GM18519 (cell line): ENCODE results near the gene GCNT1.
"Not testable (repeated sequence)": the region's sequence is repeated elsewhere in the genome, so short reads cannot be mapped to it uniquely, and the experiment has no call there.

Experiments
- ATAC-seq: cut with Tn5 transposase; IDR thresholded peaks from one replicate; pipeline ENCODE4 v1.9.1; 2021; ENCODE audit warnings: mild to moderate bottlenecking, moderate library complexity; ENCODE audit not compliant: unreplicated experiment, low FRiP score

GCNT1 gene

DNA sequence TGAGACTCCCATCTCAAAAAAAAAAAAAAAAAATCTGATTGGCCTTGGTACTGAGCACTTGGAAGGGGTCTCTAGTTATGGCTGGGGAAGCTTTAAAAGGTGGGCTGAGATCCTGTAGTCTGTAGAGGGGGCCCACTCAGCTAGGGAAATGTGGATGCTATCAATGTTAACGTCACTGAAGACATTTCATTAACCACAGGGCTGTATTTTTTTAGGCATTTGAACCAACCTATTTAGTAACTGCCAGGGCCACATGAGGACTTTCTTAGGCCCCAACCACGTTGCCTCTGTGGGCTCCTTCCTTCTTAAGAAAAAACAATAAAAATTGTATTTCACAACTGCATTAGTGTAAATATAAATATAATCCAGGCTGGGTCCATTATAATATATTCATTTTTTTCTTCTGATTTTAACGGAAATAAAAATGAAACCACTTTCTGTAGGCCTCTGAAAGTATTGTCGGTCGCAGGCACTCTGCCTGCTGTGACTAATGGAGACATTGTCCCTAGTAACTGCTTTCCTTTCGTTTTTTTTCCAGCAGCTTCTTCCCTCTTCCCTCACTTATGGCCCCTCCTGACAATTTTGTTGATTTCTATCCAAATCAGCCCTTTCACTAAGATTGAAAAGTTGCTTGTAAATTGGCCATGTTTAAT is 71.6 kb downstream of the GCNT1 start:
- ATAC-seq: no peak

DNA sequence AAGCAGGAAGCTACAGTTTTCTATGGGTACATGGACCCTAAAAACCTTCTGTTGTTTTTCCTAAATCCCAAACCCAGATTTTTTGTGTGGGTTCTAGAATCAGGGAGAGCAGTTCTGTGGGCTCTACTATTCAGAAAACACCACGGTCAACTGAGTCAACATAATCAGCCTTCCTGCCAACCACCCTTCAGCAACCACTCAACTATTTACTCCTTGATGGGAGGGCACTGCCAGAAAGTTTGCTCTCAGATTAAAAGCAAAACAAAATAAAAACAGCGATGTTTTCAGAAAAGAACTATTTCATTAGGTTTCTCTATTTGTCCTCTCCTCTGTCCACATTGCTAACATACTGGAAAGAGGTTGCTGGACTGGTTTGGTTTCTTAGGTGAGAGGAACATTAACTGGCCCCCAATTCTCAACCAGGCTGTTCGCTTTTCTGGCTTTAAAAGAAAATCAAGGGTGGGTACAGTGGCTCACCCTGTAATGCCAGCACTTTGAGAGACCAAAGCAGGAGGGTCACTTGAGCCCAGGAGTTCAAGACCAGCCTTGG is 72.3 kb downstream of the GCNT1 start:
- no peak for ATAC-seq

DNA sequence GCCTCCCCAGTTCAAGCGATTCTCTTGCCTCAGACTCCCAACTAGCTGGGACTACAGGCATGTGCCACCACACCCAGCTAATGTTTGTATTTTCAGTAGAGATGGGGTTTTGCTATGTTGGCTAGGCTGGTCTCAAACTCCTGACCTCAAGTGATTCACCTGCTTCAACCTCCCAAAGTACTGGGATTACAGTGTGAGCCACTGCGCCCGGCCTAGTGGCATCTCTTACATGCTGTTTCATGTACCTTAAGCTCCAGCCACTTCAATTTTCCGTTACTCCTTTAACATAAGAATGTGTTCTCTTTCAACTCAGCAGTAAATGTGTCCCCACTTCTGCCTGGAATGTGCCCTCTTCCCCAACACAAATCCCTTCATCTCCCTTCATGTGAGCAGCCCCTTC is 73.9 kb downstream of the GCNT1 start:
- ATAC-seq: not testable (repeated sequence)

DNA sequence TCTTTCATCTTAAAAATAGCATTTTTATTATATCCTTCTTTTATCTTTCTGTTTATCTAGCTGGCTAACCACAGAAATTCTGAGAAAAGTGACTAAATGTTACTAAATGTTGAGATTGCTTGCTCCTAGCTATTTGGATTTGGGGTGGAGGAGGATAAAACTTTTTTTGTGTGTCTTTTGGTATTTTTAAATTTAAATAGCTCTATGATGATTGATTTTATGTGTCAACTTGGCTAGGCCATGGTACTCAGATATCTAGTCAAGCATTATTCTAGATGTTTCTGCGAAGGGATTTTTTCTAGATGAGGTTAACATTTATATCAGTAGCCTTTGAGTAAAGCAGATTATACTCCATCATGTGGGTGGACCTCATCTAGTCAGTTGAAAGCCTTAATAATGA is 75.0 kb downstream of the GCNT1 start:
- ATAC-seq: no peak

GRCh38 chr9:76537150-76537646 is 78.2 kb downstream of the GCNT1 start:
- ATAC-seq: no peak

- no peak for ATAC-seq
These were observed 80.2 kb downstream of the GCNT1 start for GRCh38 chr9:76539180-76539579.

- ATAC-seq: no peak
These were observed 83.4 kb downstream of the GCNT1 start for GRCh38 chr9:76542360-76542759.

- ATAC-seq: no peak
These were observed 86.2 kb downstream of the GCNT1 start for GRCh38 chr9:76545191-76545590.

DNA sequence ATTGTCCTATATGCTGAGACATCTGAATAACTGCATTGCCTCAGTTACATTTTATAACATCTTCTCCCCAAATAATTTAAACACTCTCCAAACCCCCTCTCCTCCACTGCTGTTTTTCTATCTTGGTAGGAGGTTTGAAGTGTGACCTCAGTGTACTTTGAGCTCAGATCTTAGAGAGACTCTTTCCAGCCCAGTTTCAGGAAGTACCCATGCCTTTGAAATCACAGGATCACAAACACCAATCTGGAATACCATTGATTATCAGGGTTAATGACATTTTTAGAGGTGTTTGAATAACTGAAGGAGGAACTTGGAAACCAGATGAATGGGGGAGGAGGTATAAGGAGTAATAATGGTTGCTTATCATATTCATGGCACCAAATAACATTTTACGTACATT is 93.2 kb downstream of the GCNT1 start:
- no peak for ATAC-seq

GRCh38 chr9:76552751-76553455 is 93.9 kb downstream of the GCNT1 start:
- ATAC-seq: no peak

DNA sequence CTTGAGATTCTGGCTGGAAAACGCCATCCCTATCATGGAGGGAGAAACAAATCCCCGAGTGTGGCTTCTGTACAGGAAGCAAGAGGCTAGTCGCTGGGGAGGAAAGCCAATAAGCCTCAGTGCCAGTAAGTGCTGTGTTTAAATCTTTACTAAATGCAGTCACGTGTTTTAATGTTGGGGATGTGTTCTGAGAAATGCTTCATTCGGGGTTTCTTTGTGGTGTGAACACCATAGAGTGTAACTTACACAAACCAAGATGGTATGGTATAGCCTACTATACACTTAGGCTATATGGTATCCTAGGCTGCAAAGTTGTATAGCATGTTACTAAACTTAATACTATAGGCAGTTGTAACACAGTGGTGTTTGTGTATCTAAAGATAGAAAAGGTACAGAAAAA is 94.7 kb downstream of the GCNT1 start:
- no peak for ATAC-seq
